Measurements from ENCODE around the gene TMEM121.

- TF ChIP-seq, protein P1, sequence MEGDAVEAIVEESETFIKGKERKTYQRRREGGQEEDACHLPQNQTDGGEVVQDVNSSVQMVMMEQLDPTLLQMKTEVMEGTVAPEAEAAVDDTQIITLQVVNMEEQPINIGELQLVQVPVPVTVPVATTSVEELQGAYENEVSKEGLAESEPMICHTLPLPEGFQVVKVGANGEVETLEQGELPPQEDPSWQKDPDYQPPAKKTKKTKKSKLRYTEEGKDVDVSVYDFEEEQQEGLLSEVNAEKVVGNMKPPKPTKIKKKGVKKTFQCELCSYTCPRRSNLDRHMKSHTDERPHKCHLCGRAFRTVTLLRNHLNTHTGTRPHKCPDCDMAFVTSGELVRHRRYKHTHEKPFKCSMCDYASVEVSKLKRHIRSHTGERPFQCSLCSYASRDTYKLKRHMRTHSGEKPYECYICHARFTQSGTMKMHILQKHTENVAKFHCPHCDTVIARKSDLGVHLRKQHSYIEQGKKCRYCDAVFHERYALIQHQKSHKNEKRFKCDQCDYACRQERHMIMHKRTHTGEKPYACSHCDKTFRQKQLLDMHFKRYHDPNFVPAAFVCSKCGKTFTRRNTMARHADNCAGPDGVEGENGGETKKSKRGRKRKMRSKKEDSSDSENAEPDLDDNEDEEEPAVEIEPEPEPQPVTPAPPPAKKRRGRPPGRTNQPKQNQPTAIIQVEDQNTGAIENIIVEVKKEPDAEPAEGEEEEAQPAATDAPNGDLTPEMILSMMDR (conservative IDR thresholded peaks at IDR 0.05): no peak
- no peak for TF ChIP-seq EZH2 (IDR thresholded peaks at IDR 0.05; ENCODE audit: low read depth)
Observed at GRCh38 chr14:105486163-105486973, 40.0 kb upstream of the TMEM121 start, which contains the start of gene CRIP1.
